B cell (primary cell): ENCODE results near the gene PCDH9. TPM values are rescaled to one million over a fixed set of nuclear protein-coding genes. Genes with fewer than 3 reads are reported as not detected.

Experiments used
- ATAC-seq: fragments of 200-7000 bp; cut with Tn5 transposase; one replicate; pipeline ENCODE4 v1.10.0; 2021; ENCODE audit warnings: low read depth, mild to moderate bottlenecking, moderate number of reproducible peaks, moderate library complexity
- CTCF ChIA-PET: fragments of 350-600 bp; sonication (Branson Sonifier 250); formaldehyde crosslinking; loops from one replicate; lab custom pipeline; 2021; ENCODE audit warnings: antibody characterized with exemption, inconsistent platforms; lab: Charles Lee
- POLR2A ChIA-PET: fragments of 350-600 bp; sonication (Branson Sonifier 250); formaldehyde crosslinking; loops from one replicate; lab custom pipeline; 2021; ENCODE audit warnings: antibody characterized with exemption; lab: Charles Lee
- DNase-seq: peaks from one replicate; pipeline ENCODE4 v3.0.0; 2013
- H2AFZ ChIP-seq: 2 replicates; pipeline ENCODE4 v1.6.1; 2012; ENCODE audit warnings: mild to moderate bottlenecking, low read depth, low read length; ENCODE audit not compliant: insufficient read depth, poor library complexity, severe bottlenecking
- H3K27ac ChIP-seq, 2 donors: 1 replicate in 1 of 2; 2 replicates in 1 of 2; pipeline ENCODE4 v1.5.1; 2012 to 2013; ENCODE audit warnings: low read length in 2 of 2, mild to moderate bottlenecking in 2 of 2, moderate library complexity in 1 of 2
- H3K27me3 ChIP-seq, 4 experiments: fragments of 200-600 bp in 1 of 4; sonication (generic) in 1 of 4; replicated peaks in 1 of 4; 1 replicate in 2 of 4; 2 replicates in 2 of 4; pipeline versions ENCODE4 v1.6.1 to v1.7.0; 2013 to 2016; ENCODE audit warnings: low read length in 3 of 4, mild to moderate bottlenecking in 2 of 4, mixed read lengths in 1 of 4, moderate library complexity in 1 of 4; ENCODE audit not compliant: insufficient read depth in 4 of 4, control insufficient read depth in 3 of 4; ENCODE audit errors: control extremely low read depth in 1 of 4
- H3K36me3 ChIP-seq, 2 experiments: replicated peaks in 1 of 2; 1 replicate in 1 of 2; 2 replicates in 1 of 2; pipeline versions ENCODE4 v1.6.1 to v1.7.1; 2013; ENCODE audit warnings: low read length in 1 of 2; ENCODE audit not compliant: insufficient read depth in 2 of 2, control insufficient read depth in 1 of 2; ENCODE audit errors: control extremely low read depth in 1 of 2, extremely low read depth in 1 of 2
- H3K4me1 ChIP-seq, 2 donors: fragments of 200-600 bp in 1 of 2; sonication (generic) in 1 of 2; 1 replicate in 1 of 2; 2 replicates in 1 of 2; pipeline versions ENCODE4 v1.5.1 to v1.6.1; 2013 to 2017; ENCODE audit warnings: low read length in 2 of 2; ENCODE audit not compliant: control insufficient read depth in 2 of 2, insufficient read depth in 2 of 2
- H3K4me2 ChIP-seq: replicated peaks from 2 replicates; pipeline ENCODE3; 2012; ENCODE audit warnings: mild to moderate bottlenecking, low read depth, low read length; ENCODE audit not compliant: poor library complexity, severe bottlenecking
- H3K4me3 ChIP-seq, 5 experiments: fragments of 200-600 bp in 1 of 5; sonication (generic) in 1 of 5; 1 replicate in 3 of 5; 2 replicates in 2 of 5; pipeline versions ENCODE4 v1.5.1 to v1.7.0; 2011 to 2016; ENCODE audit warnings: low read length in 4 of 5, mild to moderate bottlenecking in 4 of 5, low read depth in 2 of 5, control low read depth in 1 of 5, moderate library complexity in 1 of 5; ENCODE audit not compliant: insufficient read depth in 1 of 5; ENCODE audit errors: control extremely low read depth in 1 of 5, extremely low read depth in 1 of 5
- H3K79me2 ChIP-seq: fragments of 200-600 bp; sonication (generic); one replicate; pipeline ENCODE4 v1.6.0; 2016; ENCODE audit warnings: low read length; ENCODE audit not compliant: control insufficient read depth, insufficient read depth
- H3K9ac ChIP-seq: fragments of 200-600 bp; sonication (generic); 2 replicates; pipeline ENCODE4 v1.6.1; 2017; ENCODE audit warnings: mild to moderate bottlenecking, low read length, moderate library complexity
- H3K9me3 ChIP-seq, 3 donors: one replicate each; pipeline versions ENCODE4 v1.6.1 to v1.7.1; 2013; ENCODE audit warnings: low read length in 2 of 3; ENCODE audit not compliant: control insufficient read depth in 2 of 3, insufficient read depth in 1 of 3; ENCODE audit errors: control extremely low read depth in 1 of 3
- H4K20me1 ChIP-seq: 2 replicates; pipeline ENCODE4 v1.6.0; 2012; ENCODE audit warnings: mild to moderate bottlenecking, low read length; ENCODE audit not compliant: insufficient read depth, control insufficient read depth, poor library complexity, severe bottlenecking
- H3K27ac Mint-ChIP-seq: one replicate; pipeline ENCODE4 v1.8.0; 2021; ENCODE audit warnings: mixed read lengths
- H3K27me3 Mint-ChIP-seq: one replicate; pipeline ENCODE4 v1.8.0; 2021; ENCODE audit warnings: mixed read lengths
- H3K4me1 Mint-ChIP-seq: one replicate; pipeline ENCODE4 v1.8.0; 2021; ENCODE audit warnings: mixed read lengths
- H3K4me3 Mint-ChIP-seq: one replicate; pipeline ENCODE4 v1.8.0; 2021; ENCODE audit warnings: mixed read lengths
- H3K9me3 Mint-ChIP-seq: one replicate; pipeline ENCODE4 v1.8.0; 2022; ENCODE audit warnings: mixed read lengths; ENCODE audit not compliant: insufficient read depth
- EZH2 ChIP-seq: IDR thresholded peaks from 2 replicates; pipeline ENCODE4 v1.6.1; 2012; ENCODE audit warnings: borderline replicate concordance, low read depth, mild to moderate bottlenecking, moderate library complexity, low read length; ENCODE audit not compliant: insufficient read depth, poor library complexity, severe bottlenecking
- WGBS: methylation state at CpG from one replicate; pipeline ENCODE4 v1.1.5; 2013; ENCODE audit warnings: missing lambda C conversion rate; ENCODE audit not compliant: insufficient coverage; 5-methylcytosine and 5-hydroxymethylcytosine counted together
- intact Hi-C: fragments of 100-400 bp; cut with micrococcal nuclease; formaldehyde crosslinking; loops from one replicate; pipeline ENCODE4 v1.10.0; 2022
- polyA plus RNA-seq: library from polyadenylated mRNA; depleted of rRNA; stranded (reverse); fragments of >200 nt; gene quantifications from 2 replicates; pipeline ENCODE4 v1.2.3, GENCODE V29; 2012
- total RNA-seq, 2 donors: library from RNA; stranded (reverse); fragments of 120-200 nt in 1 of 2; gene quantifications; 1 replicate in 1 of 2; 2 replicates in 1 of 2; pipeline versions ENCODE4 v1.2.3 to v1.2.4, GENCODE V29; 2013 to 2022
- TF ChIP-seq, protein P1 (sequence below): fragments of 200-600 bp; IDR thresholded peaks from one replicate; pipeline ENCODE4 v1.8.0; 2022; ENCODE audit warnings: antibody characterized with exemption, mild to moderate bottlenecking

PCDH9 gene
- total and polyA plus RNA-seq, 2 donors (not counting 1 experiment from before 2014, with no cell fraction given) = 13.1 to 21.8 TPM

DNA sequence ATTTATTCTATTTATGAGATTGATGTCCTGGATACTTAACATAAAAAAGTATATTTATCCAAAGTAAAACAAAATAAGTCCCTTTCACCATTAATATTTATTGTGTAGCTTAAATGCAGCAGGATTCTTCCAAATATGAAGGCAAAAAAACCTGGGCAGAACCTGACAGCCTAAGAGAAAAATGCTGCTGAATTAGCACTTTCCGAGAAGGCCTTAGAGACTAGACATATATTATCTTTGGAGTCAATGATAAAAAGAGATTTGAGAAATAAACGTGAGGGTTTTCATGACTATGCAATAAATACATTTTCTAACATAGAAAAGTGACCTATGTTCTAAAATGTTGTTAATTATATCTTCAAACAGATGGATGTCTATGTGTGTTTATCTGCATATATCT is 566.9 kb downstream of the PCDH9 start:
- H3K36me3 ChIP-seq = no peaks in the 10 kb centered on the region
- H4K20me1 ChIP-seq = no peaks in the 10 kb centered on the region
- H3K27me3 Mint-ChIP-seq = no peaks in the 10 kb centered on the region
- H3K9ac ChIP-seq = no peak overlapping the region
- DNase-seq (no peak), ATAC-seq (no peak)
- no peak overlapping the region for H3K4me2 ChIP-seq
- POLR2A ChIA-PET = interaction anchor here (0.6 kb wide), 1 partner anchor 26 kb away, joined by 3 read pairs; no protein-coding TSS in a partner anchor
- H3K4me3 ChIP-seq = no peak overlapping the region
- no peak overlapping the region for H3K27ac ChIP-seq
- TF ChIP-seq, protein P1, sequence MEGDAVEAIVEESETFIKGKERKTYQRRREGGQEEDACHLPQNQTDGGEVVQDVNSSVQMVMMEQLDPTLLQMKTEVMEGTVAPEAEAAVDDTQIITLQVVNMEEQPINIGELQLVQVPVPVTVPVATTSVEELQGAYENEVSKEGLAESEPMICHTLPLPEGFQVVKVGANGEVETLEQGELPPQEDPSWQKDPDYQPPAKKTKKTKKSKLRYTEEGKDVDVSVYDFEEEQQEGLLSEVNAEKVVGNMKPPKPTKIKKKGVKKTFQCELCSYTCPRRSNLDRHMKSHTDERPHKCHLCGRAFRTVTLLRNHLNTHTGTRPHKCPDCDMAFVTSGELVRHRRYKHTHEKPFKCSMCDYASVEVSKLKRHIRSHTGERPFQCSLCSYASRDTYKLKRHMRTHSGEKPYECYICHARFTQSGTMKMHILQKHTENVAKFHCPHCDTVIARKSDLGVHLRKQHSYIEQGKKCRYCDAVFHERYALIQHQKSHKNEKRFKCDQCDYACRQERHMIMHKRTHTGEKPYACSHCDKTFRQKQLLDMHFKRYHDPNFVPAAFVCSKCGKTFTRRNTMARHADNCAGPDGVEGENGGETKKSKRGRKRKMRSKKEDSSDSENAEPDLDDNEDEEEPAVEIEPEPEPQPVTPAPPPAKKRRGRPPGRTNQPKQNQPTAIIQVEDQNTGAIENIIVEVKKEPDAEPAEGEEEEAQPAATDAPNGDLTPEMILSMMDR = no peak
- TF ChIP-seq EZH2 = no peak
- H3K79me2 ChIP-seq = no peaks in the 10 kb centered on the region
- peaks cover 36% of the 10 kb centered on the region for H3K4me1 Mint-ChIP-seq
- no peaks in the 10 kb centered on the region for H3K27me3 ChIP-seq
- no peak overlapping the region for H3K4me3 Mint-ChIP-seq
- intact Hi-C loops = loop anchor here (5.0 kb wide), 1 partner anchor 569 kb away; the partner anchor contains the start of gene PCDH9
- peaks cover 17 to 26% of the 10 kb centered on the region in 2 donors for H3K4me1 ChIP-seq
- H3K27ac Mint-ChIP-seq = no peak overlapping the region
- WGBS = no CpG with 5 or more reads among the region's 2 CpGs
- no peak overlapping the region for H2AFZ ChIP-seq
- H3K9me3 Mint-ChIP-seq = no peaks in the 10 kb centered on the region
- CTCF ChIA-PET = no interaction called here
- H3K9me3 ChIP-seq = no peaks in the 10 kb centered on the region

DNA sequence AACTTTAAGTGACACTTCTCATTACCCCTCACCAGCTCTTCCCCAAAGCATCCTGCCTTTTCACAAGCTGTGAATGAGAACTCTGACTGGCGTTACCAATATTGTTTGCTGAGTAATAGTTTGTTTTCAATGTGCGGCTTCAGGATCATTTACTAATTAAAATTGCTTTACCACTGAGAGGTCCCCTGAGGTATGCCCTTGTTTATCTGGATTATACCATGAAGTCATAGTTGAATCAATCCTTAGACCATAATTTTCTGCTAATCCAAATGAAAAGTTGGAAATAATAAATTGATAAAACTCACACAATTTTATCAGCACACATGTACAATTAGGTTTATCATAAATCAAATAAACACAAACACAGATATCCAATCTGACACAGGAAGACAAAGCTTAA is 568.8 kb downstream of the PCDH9 start:
- CTCF ChIA-PET = interaction anchor here (1.1 kb wide), 1 partner anchor 28 kb away, joined by 3 read pairs; no protein-coding TSS in a partner anchor
- H3K27me3 ChIP-seq = no peaks in the 10 kb centered on the region
- H3K79me2 ChIP-seq = no peaks in the 10 kb centered on the region
- H3K4me1 Mint-ChIP-seq = peaks cover 51% of the 10 kb centered on the region
- no peaks in the 10 kb centered on the region for H4K20me1 ChIP-seq
- no peak overlapping the region for H3K4me3 ChIP-seq
- no peak overlapping the region for H3K27ac ChIP-seq
- H3K9me3 Mint-ChIP-seq = no peaks in the 10 kb centered on the region
- no peak overlapping the region for H3K4me3 Mint-ChIP-seq
- peaks cover 28 to 36% of the 10 kb centered on the region in 2 donors for H3K4me1 ChIP-seq
- no peaks in the 10 kb centered on the region for H3K9me3 ChIP-seq
- no peaks in the 10 kb centered on the region for H3K27me3 Mint-ChIP-seq
- H3K9ac ChIP-seq = no peak overlapping the region
- no CpG with 5 or more reads among the region's 2 CpGs for WGBS
- no peak overlapping the region for H3K4me2 ChIP-seq
- H3K36me3 ChIP-seq = no peaks in the 10 kb centered on the region
- no peak overlapping the region for H2AFZ ChIP-seq
- H3K27ac Mint-ChIP-seq = no peak overlapping the region
- no peak for TF ChIP-seq EZH2
- TF ChIP-seq, protein P1 = no peak
- POLR2A ChIA-PET = no interaction called here
- intact Hi-C loops = loop anchor here (5.0 kb wide), 1 partner anchor 571 kb away; the partner anchor contains the start of gene PCDH9
- ATAC-seq (no peak), DNase-seq (no peak)
